Neural progenitor cell (in vitro differentiated cells): Measurements from ENCODE around the gene CUEDC1. TPM values are rescaled to one million over a fixed set of nuclear protein-coding genes. Genes with fewer than 3 reads are reported as not detected.
A peak's percentile ranks its signal among the peaks of the same experiment; 100 is the strongest.

Experiments
- DNase-seq: peaks from one replicate; pipeline ENCODE4 v3.0.0-alpha.2; 2016; ENCODE audit warnings: low spot score
- H2AFZ ChIP-seq: fragments of 200-600 bp; sonication (generic); replicated peaks from 2 replicates; pipeline ENCODE4 v1.6.1; 2016; ENCODE audit warnings: antibody characterized with exemption
- H3F3A ChIP-seq: fragments of 200-600 bp; sonication (generic); 2 replicates; pipeline ENCODE4 v1.6.1; 2016; ENCODE audit warnings: antibody characterized with exemption, low read depth
- H3K27ac ChIP-seq: fragments of 200-600 bp; sonication (generic); 2 replicates; pipeline ENCODE4 v1.5.1; 2016; ENCODE audit warnings: mild to moderate bottlenecking
- H3K27me3 ChIP-seq: fragments of 200-600 bp; sonication (generic); 2 replicates; pipeline ENCODE4 v1.6.1; 2016; ENCODE audit warnings: mild to moderate bottlenecking, moderate library complexity
- H3K36me3 ChIP-seq: fragments of 200-600 bp; sonication (generic); 2 replicates; pipeline ENCODE4 v1.5.1; 2016
- H3K4me1 ChIP-seq: fragments of 200-600 bp; sonication (generic); 2 replicates; pipeline ENCODE4 v1.6.1; 2016; ENCODE audit warnings: mixed run types
- H3K4me2 ChIP-seq: fragments of 200-600 bp; sonication (generic); 2 replicates; pipeline ENCODE4 v1.6.1; 2016
- H3K4me3 ChIP-seq: fragments of 200-600 bp; sonication (generic); 2 replicates; pipeline ENCODE4 v1.5.1; 2016
- H3K79me2 ChIP-seq: fragments of 200-600 bp; sonication (generic); 2 replicates; pipeline ENCODE4 v1.6.1; 2016; ENCODE audit warnings: low read depth
- H3K9ac ChIP-seq: fragments of 200-600 bp; sonication (generic); 2 replicates; pipeline ENCODE4 v1.6.1; 2016
- H3K9me3 ChIP-seq: fragments of 200-600 bp; sonication (generic); 2 replicates; pipeline ENCODE4 v1.5.1; 2016; ENCODE audit warnings: low read depth
- H4K20me1 ChIP-seq: fragments of 200-600 bp; sonication (generic); 2 replicates; pipeline ENCODE4 v1.6.1; 2016; ENCODE audit warnings: low read depth
- H3K27ac Mint-ChIP-seq: 3 replicates; pipeline ENCODE4 v1.8.0; 2021; ENCODE audit warnings: mixed read lengths
- H3K27me3 Mint-ChIP-seq: 2 replicates; pipeline ENCODE4 v1.8.0; 2022; ENCODE audit warnings: low read depth, mild to moderate bottlenecking, inconsistent platforms, moderate library complexity, mixed read lengths; ENCODE audit not compliant: insufficient read depth
- H3K36me3 Mint-ChIP-seq: 3 replicates; pipeline ENCODE4 v1.8.0; 2021; ENCODE audit warnings: mixed read lengths
- H3K4me1 Mint-ChIP-seq: 3 replicates; pipeline ENCODE4 v1.8.0; 2021; ENCODE audit warnings: mixed read lengths
- H3K4me3 Mint-ChIP-seq: 3 replicates; pipeline ENCODE4 v1.8.0; 2021; ENCODE audit warnings: mild to moderate bottlenecking, moderate library complexity, mixed read lengths
- H3K9me3 Mint-ChIP-seq: 3 replicates; pipeline ENCODE4 v1.8.0; 2020; ENCODE audit warnings: mixed read lengths
- CTCF ChIP-seq: fragments of 200-600 bp; sonication (generic); IDR thresholded peaks from 2 replicates; pipeline ENCODE4 v1.5.1; 2017; ENCODE audit warnings: antibody characterized with exemption, mild to moderate bottlenecking
- EZH2 ChIP-seq: fragments of 200-600 bp; sonication (generic); IDR thresholded peaks from 2 replicates; pipeline ENCODE4 v1.6.1; 2017; ENCODE audit warnings: antibody characterized with exemption, mild to moderate bottlenecking, moderate library complexity
- EZH2phosphoT487 ChIP-seq: fragments of 200-600 bp; sonication (generic); IDR thresholded peaks from 2 replicates; pipeline ENCODE4 v1.6.1; 2017; ENCODE audit warnings: antibody characterized with exemption
- total RNA-seq: library from RNA; depleted of rRNA; stranded (reverse); fragments of >200 nt; gene quantifications from 2 replicates; pipeline ENCODE4 v1.2.3, GENCODE V29; 2015; ENCODE audit warnings: low replicate concordance

CUEDC1 gene
- total RNA-seq, 1 donor from 2014 or later: 8.8 TPM

DNA sequence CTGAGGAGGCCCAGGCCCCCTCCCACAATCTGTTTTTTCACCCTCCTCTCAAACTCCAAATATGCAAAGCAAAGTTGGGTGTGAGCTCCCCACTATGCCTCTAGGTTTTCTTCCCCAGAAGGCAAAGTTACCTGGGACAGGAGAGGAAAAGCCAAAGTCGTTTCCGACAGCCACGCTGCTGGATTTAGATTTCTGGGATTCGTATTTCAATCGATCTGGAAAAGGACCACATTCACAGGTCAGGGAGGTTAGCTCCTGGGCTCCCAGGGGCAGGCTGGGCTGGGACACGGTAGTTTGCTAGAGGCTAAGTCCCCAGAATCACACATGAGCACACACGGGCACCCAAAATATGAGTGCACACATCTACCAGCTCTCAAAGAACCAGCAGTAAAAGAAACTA is 84.1 kb downstream of the CUEDC1 start:
- Histone ChIP-seq H3K4me2 (no peak overlapping the region), H3K9ac (no peak overlapping the region), H4K20me1 (no peaks in the 10 kb centered on the region), H3K79me2 (no peaks in the 10 kb centered on the region), H3K27me3 (peaks cover 25% of the 10 kb centered on the region), H3F3A (peaks cover 32% of the 10 kb centered on the region), H3K4me3 (no peak overlapping the region), H3K36me3 (no peaks in the 10 kb centered on the region), H3K27ac (no peak overlapping the region), H2AFZ (no peak overlapping the region), H3K9me3 (no peaks in the 10 kb centered on the region), H3K4me1 (peaks cover 35% of the 10 kb centered on the region)
- TF ChIP-seq EZH2 (no peak), EZH2phosphoT487 (no peak), CTCF (no peak)
- Mint-ChIP-seq H3K9me3 (no peaks in the 10 kb centered on the region), H3K36me3 (peaks cover 36% of the 10 kb centered on the region), H3K4me1 (peaks cover 77% of the 10 kb centered on the region), H3K27me3 (peaks cover 13% of the 10 kb centered on the region), H3K27ac (no peak overlapping the region), H3K4me3 (no peak overlapping the region)
- DNase-seq: no peak

GRCh38 chr17:57870283-57870635 is 85.0 kb downstream of the CUEDC1 start:
- peaks cover 68% of the 10 kb centered on the region for H3K4me1 Mint-ChIP-seq
- H3K27ac Mint-ChIP-seq: peak overlapping the region; percentile 35
- no peak overlapping the region for H3K4me2 ChIP-seq
- H3K27ac ChIP-seq: no peak overlapping the region
- no peak overlapping the region for H3K4me3 Mint-ChIP-seq
- no peaks in the 10 kb centered on the region for H4K20me1 ChIP-seq
- no peaks in the 10 kb centered on the region for H3K9me3 ChIP-seq
- H3K36me3 Mint-ChIP-seq: peaks cover 36% of the 10 kb centered on the region
- no peak overlapping the region for H3K9ac ChIP-seq
- H3K79me2 ChIP-seq: no peaks in the 10 kb centered on the region
- peaks cover 18% of the 10 kb centered on the region for H3K27me3 ChIP-seq
- H2AFZ ChIP-seq: no peak overlapping the region
- peaks cover 26% of the 10 kb centered on the region for H3K4me1 ChIP-seq
- no peaks in the 10 kb centered on the region for H3K9me3 Mint-ChIP-seq
- DNase-seq: no peak
- no peak for TF ChIP-seq EZH2
- TF ChIP-seq EZH2phosphoT487: no peak
- no peak for TF ChIP-seq CTCF
- H3F3A ChIP-seq: peaks cover 26% of the 10 kb centered on the region
- peaks cover 13% of the 10 kb centered on the region for H3K27me3 Mint-ChIP-seq
- no peak overlapping the region for H3K4me3 ChIP-seq
- H3K36me3 ChIP-seq: no peaks in the 10 kb centered on the region

- Histone ChIP-seq H2AFZ (no peak overlapping the region), H3K27me3 (peaks cover 18% of the 10 kb centered on the region), H3K4me1 (peaks cover 21% of the 10 kb centered on the region), H3K27ac (no peak overlapping the region), H4K20me1 (no peaks in the 10 kb centered on the region), H3K4me2 (no peak overlapping the region), H3K79me2 (no peaks in the 10 kb centered on the region), H3K9me3 (no peaks in the 10 kb centered on the region), H3K4me3 (no peak overlapping the region), H3K9ac (no peak overlapping the region), H3F3A (peaks cover 21% of the 10 kb centered on the region), H3K36me3 (no peaks in the 10 kb centered on the region)
- Mint-ChIP-seq H3K9me3 (no peaks in the 10 kb centered on the region), H3K4me3 (peak overlapping the region; percentile 38), H3K27me3 (peaks cover 13% of the 10 kb centered on the region), H3K27ac (peak overlapping the region; percentile 35), H3K36me3 (peaks cover 41% of the 10 kb centered on the region), H3K4me1 (peaks cover 62% of the 10 kb centered on the region)
- no peak for DNase-seq
- no peak for TF ChIP-seq CTCF
- no peak for TF ChIP-seq EZH2phosphoT487
Measured at GRCh38 chr17:57869617-57870282, 85.5 kb downstream of the CUEDC1 start.
